ENCODE measurements around the gene TMPRSS9.
A peak's percentile ranks its signal among the peaks of the same experiment; 100 is the strongest.

Gene TMPRSS9

GRCh38 chr19:2359992-2360685 is at the start of gene TMPRSS9:
TSS of gene TMPRSS9 (plus strand) at chr19:2360265. CDS start at chr19:2389786, 29,521 bp downstream.
- DNase-seq, result no peak

GRCh38 chr19:2311093-2311492 is 49.0 kb upstream of the TMPRSS9 start:
- no peak for DNase-seq

DNA sequence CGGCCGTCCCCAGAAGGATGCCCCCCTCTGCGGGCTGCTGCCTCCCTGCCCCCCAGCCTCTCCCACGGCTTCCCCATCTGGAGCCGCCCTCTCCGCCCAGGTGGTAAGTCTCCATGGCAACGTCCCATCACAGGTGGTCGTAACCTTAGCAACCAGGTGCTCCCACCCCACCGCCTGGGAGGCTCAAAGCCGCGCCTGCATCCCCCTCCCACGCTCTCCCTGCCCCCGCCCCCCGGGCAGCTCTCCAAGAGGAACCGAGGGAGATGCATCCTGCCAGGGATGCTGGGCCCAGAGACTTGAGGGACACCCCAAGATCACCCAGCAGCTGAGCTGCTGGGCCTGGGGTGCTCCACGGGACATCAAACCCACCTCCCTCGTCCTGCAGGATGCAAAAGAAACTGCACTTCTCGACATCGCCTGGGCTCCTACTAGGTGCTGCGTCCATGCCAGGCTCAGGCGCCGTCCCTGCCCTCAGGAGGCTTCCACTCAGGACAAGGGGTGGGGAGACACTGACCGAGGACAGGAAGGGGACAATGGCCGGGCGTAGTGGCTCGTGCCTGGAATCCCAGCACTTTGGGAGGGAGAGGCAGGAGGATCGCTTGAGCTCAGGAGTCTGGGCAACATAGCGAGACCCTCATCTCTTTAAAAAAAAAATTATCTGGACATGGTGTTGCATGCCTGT is 47.1 kb upstream of the TMPRSS9 start:
- no peak for DNase-seq

DNA sequence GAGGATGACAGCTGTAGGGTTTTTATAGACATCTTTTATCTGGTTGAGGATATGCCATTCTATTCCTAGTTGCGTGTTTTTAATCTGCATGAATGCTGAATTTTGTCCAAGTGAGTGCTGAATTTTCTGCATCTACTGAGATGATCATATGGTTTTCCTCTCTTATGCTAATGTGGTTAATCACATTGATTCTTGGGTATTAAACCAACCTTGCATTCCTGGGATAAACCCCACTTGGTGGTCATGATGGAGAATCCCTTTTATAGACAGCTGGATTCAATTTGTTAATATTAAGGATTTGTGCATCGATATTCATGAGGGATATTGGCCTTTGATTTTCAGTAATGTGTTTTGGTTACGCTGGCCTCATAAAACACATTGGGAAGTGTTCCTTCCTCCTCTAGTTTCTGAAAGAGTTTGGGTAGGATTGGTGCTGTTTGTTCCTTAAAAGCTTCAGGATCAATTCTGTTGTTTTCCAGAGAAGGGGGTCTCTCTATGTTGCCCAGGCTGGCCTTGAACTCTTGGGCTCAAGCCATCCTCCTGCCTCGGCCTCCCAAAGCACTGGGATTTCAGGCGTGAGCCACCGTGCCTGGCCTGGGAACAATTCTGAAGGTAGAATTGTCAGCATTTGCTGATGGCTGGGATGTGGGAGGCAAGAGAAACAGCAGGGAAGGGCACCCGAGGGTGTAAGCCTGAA is 44.8 kb upstream of the TMPRSS9 start:
- DNase-seq, result no peak

DNA sequence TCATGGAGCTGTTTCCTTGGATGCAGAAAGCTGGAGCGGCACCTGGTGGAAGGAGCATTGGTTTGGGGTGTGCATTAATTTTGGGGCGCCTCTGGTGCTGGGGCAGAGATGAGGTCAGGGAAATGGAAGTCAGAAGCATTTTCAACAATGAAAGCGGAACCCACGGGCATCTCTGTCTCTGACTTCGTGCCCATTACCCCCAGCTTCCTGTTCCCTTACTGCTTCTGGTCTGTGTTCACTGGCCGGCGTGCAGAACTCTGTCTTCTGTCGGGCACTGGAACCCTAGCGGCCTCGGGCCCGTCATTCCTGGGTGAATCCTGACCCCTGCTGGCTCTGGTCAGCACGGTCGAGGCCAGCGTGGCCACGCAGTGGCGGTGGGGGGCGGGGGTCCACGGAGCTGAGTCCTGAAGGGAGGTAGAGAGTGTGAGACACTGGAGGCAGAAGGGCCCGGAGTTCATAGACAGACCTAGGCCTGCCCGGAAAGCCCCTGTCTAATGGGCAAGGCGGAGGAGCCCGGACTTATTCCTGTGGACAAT is 44.2 kb upstream of the TMPRSS9 start:
- peak; percentile 47 to 77 for DNase-seq

GRCh38 chr19:2317300-2317699 is 42.8 kb upstream of the TMPRSS9 start:
- no peak for DNase-seq

DNA sequence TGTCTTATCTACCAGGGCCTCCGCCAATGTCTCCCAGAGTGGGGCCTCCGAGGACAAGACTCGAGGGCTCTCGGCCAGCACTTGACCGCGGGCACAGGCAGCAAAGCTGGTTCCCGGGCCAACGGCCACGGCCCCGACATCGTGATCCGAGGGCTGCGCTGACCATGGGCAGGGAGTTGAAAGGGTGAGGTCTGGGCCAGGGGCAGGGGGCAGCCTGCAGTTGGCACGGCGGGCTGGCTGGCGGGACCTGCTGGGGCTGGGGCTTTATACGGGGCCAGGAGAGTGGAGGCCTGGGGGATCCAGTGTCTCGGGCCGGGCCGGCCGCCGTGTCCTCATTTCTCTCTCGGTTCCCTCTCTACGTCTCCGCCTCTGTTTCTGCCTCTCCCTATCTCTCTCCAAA is 42.3 kb upstream of the TMPRSS9 start:
- no peak for DNase-seq

- DNase-seq, result no peak
These were observed 41.1 kb upstream of the TMPRSS9 start for GRCh38 chr19:2318923-2319322.

DNA sequence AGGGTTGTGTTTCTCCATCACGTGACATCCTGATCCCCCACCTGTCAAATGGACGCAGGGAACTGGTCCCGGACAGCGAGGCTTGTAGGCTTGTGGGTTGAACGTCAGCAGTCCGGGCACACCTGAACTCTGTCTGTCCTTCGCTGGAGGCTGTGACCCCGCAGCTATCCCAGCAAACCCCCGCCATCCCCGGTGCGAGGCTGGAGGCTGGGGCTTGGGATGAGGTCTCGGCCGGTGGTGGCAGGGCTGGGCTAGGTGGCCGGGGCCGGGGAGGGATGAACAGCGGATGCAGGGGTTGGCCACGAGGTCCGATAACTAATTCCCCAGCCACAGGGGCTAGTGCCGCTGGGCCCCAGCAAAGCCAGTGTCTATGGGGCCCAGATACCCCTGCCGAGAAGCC is 40.5 kb upstream of the TMPRSS9 start:
- DNase-seq, result no peak

DNA sequence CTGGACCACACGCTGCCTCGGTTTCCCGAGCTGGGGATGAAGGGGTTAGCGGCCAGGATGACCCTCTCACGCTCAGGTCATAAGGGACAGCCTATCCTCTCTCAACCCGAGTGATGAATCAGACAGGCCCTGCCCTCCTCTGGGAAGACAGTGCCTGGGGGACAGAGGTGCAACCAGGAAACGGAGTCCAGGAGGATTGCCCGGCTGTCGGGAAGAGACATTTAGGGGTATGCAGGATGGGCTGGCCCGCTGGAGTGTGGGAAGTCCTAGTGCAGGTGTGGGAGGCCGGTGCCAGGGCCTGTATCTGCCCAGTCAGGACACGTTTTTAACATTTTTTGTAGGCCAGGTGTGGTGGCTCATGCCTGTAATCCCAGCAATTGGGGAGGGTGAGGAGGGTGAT is 40.0 kb upstream of the TMPRSS9 start:
- no peak for DNase-seq

DNA sequence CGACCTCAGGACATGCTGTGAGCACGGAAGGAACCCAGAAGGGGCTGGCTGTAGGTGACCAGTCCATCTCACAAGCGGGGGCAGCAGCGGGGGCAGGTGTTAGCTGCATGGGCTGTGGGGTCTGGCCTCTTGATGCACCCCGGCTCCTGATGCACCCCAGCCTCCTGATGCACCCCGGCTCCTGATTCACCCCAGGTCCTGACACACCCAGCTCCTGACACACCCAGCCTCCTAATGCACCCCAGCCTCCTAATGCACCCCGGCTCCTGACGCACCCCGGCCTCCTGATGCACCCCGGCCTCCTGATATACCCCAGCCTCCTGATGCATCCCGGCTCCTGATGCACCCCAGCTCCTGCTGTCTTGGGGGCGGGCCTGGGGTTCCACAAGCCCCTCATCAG is 39.1 kb upstream of the TMPRSS9 start:
- no peak for DNase-seq

DNA sequence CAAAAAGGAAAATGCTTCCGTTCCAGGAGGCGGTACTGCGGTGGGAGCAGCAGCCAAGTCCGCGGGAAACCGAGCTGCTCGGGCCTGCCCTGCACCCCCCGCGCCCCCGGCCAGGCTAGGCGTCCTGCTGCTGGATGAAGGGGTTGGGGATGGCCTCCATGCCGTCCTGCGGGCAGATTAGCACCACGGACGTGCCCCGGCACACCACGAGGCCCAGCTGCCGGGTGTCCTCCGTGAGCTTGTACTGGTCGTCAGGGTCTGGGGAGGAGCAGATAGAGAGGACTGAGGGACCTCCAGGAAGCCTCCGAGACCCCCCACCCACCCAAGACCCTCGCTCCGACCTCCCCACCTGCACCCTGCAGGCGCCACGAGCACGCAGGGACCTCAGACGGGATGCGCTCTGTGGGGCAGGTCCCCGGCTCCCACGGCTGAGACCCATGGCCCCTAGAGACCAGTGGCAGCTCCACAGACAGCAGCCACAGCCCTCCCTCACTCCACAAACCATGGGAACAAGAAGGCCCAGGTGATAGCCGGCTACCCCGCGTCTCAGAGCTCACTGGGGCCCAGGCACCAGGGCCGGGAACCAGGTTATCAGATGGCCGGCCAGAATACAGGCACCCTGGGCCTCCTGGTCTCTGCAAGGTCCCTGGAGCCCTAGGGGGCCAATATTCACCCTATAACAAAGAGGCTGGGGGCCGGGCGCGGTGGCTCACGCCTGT is 38.3 kb upstream of the TMPRSS9 start:
- no peak for DNase-seq

GRCh38 chr19:2323707-2324106 is 36.4 kb upstream of the TMPRSS9 start:
- no peak for DNase-seq

DNA sequence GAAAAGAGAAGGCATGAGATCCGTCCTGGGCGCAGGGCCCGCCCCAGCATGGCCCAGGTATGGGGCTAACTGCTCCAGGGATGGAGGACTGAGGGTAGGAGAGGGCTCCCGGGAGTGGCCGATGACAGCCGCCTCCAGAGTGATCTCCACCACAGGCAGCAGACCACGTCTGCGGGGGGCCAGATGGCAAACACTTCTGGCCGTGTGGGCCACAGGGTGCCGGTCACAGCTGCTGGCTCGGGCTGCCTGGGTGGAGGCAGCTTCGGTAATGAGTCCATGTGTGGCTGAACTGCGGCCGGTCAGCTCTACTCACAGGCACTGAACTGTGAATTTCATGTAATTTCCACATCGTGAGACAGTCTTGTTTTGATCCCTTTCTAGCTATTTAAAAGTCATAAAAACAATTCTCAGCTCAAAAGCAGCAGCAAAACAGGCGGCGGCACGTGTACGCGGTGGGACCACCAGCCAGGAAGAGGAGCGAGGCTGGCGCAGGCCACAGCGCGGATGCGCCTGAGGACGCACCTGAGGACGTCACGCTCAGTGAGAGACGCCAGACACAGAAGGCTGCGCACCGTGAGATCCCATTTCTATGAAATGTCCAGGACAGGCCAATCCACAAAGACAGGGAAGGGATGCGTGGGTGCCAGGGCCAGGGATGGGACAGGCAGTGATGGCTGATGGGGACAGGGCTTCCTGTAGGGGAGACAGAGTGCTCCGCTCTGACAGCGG is 35.7 kb upstream of the TMPRSS9 start:
- DNase-seq, result no peak

DNA sequence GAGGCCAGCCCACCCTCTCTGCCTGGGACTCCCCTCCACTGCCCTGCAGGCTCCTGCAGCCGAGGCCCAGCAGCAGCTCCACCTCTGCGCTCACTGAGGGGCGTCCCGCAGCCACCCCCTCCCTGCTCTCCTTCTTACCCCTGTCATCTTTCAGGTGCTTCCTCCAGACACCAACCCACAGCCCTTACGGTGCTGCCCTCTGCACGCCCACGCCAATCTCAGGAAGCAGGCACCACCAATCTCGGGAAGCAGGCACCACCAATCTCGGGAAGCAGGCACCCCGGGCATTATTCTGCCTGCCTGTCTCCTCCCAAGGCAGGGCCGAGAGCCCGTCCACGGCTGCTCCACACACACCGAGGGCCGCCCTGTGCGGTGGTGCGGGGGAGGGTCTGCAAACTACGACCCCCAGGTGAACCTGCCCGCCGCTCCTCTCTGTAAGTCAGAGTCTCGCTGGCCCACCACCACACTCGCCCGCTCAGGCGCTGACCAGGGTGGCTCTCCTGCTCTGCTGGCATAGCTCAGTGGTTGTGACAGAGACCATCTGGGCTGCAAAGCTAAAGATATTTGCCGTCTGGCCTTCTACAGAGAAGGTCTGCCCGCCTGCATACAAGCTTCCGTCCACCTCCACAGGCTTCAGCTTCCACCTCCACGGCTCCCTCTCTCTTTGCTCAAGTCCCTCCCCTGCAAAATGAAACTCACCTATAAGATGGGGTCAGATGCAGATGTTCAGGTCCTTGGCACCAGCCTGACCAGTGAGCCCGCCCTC is 34.6 kb upstream of the TMPRSS9 start:
- DNase-seq, result no peak

DNA sequence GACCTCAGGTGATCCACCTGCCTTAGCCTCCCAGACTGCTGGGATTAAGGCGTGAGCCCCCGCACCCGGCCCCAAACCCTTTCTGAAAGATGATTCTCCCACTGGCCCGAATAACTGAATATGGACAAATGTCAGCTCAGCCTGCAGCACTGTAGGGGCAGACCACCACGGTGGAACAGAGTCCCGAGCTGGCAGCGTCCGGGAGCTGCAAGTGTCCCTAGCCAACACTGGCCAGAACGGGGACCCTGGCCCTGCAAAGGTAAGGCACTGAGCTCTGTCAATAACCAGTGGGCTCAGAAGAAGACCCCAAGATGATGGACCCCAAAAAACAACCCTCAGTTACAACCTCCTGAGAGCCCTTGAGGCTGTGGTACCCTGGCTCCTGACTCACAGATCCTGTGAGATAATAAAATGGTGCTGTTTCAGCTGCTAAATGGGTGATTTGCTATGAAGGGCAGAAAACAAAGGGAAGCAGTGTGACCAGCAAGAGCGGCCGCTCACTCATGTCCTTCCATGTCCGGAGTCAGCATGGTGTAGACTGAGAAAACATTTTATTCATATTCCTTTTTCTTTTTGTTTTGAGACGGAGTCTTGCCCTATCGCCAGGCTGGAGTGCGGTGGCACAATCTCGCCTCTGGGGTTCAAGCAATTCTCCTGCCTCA is 33.2 kb upstream of the TMPRSS9 start:
- DNase-seq, result no peak

- peak; percentile 78 to 82 for DNase-seq
These were observed 32.2 kb upstream of the TMPRSS9 start for GRCh38 chr19:2327773-2328400.

DNA sequence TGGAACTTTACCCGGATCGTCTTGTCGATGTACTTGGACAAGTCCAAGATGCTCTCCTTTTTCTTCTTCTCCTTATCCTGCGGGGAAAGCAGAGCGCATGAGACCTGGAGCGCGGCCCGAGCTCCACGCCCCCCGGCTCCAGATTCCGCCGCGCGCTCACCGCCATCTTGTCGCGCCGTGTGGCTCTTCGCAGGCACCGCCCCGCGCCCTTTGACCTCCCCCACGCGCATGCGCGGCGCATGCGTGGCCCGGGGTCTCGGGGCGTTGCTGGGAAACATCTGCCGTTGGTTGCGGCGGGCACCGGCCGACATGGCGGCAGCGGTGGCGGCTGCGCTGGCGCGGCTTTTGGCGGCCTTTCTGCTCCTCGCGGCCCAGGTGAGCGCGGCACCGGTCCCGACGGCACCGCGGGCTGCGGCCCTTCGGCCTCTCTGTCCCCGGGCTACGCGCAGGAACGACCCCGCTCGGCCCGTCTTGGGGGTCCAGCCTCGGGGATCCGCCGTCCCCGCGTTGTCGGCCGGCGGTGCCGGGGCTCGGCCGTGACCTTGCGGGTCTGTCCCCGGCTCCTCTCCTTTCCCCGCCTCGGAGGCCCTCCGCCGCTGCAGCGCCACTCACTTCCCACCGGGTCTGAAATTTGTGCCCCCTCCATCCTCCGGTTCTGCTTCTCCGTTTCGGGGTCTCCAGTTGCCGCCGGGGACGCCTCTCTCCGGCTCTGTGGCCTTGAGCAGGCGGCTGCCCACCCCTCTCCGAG is 31.5 kb upstream of the TMPRSS9 start, which contains the start of the genes LSM7 and SPPL2B:
Gene LSM7, minus strand, starts transcription at position 186 of the 748 bp plus-strand sequence. Its CDS starts 20 bp downstream, at position 166.
Gene SPPL2B, plus strand, starts transcription at position 284 of the 748 bp plus-strand sequence. Its CDS starts 26 bp downstream, at position 310.
- peak; percentile 92 to 93 for DNase-seq

DNA sequence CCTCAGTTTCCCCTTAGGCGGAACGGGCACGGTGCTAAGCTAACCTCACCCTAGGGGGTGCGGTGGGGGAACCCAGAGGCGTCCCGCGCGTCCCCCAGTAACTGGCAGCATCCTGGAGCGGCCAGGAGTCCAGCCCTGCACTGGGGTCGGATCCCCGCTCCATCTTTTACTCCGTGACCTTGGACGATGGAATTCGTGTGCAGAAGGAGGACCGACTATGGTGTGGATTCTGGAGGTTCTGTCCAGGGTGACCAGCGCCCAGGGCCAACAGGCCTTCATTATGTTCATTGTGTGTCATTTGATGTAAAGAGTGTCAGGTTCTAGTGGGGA is 31.0 kb upstream of the TMPRSS9 start:
- no peak for DNase-seq

- DNase-seq, result no peak
These were observed 30.6 kb upstream of the TMPRSS9 start for GRCh38 chr19:2329501-2329916.

Measured in CD4-positive, alpha-beta T cell treated with Interleukin-4 for 1 hour (primary cell).